ENCODE data around the gene PCK1.

PCK1 gene

GRCh38 chr20:57589728-57590484, 29.0 kb downstream of the PCK1 start:
- no peak for DNase-seq

DNA sequence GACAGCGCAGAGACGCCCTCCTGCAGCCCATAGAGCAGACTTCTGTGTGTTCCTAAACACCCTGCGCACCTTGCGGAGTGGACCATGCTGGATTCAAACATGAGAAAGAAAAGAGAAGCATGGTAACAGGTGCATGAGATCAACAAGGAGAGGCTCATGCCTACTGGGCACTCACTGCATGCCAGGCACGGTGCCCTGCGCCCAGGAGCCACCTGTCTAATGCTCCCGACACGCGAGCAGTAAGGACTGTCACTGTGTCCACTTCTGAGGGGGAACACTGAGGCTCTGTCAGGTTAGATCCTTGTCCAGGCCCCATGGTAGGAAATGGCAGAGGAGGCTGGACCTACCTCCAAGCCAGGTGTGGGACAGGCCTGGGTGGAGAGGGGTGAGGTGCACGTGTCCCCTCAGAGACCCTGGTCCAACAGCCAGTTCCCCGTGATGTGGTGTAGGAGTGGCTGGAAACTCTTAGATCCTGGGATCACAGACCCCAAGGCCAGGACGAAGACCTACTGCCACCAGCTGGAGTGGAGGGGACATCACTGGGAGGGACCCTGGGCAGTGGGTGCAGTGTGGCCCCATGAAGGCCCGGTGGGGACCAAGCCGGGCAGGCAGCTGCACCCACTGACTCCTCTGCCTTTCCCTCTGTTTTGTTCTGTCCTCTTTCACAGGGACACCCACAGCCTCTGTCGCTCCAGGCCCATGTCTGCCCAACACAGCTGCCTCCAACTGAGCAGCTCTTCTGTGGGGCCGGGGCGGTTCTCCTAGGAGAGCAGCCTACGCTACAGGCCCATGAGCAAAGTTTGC, 29.8 kb downstream of the PCK1 start:
- DNase-seq: no peak

- DNase-seq: no peak
Observed at GRCh38 chr20:57591289-57592229, 30.6 kb downstream of the PCK1 start.

GRCh38 chr20:57592263-57593092, 31.6 kb downstream of the PCK1 start:
- DNase-seq: no peak

GRCh38 chr20:57593134-57593886, 32.4 kb downstream of the PCK1 start:
- no peak for DNase-seq

DNA sequence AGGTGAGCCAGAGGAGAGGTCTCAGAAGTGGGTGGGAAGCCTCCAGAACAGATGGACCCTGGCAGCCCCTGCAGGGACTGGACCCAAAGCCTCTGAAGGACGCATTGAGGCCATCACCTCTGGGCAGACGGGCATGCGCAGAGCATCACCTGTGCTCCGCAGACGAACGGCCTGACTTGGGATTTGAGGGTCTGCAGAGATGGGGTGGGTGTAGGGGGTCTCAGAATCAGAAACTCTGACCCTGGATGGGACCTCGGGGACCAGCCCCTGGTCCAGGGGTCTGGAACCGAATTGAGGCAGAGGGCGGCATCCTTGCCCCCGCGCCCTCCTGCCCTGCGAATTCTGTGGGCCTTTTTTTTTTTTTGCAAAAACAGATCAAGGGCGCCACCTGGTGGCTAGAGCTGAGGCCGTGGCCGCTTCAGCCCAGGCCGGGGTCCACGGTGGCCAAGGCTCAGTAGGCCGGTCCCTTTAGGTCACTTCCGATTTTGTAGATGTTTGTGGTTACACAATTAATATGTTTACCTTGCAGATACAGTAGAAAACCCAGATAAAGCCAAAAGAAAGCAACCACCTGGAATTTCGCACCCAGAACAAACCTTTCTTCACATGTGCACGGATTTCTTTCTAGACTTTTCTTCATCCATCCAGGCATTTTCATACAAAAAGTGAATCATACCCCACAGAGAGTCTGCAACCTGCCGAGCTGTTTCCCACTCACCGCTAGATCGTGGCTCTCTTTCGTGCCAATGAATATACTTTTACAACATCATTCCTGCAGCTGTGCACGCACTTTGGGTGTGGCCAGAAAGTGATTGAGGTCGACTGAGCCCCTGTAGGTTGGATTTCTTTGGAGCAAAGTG, 33.4 kb downstream of the PCK1 start:
- peak; percentile 12 to 43 (median 31) for DNase-seq

- no peak for DNase-seq
Observed at GRCh38 chr20:57595041-57596030, 34.4 kb downstream of the PCK1 start.

DNA sequence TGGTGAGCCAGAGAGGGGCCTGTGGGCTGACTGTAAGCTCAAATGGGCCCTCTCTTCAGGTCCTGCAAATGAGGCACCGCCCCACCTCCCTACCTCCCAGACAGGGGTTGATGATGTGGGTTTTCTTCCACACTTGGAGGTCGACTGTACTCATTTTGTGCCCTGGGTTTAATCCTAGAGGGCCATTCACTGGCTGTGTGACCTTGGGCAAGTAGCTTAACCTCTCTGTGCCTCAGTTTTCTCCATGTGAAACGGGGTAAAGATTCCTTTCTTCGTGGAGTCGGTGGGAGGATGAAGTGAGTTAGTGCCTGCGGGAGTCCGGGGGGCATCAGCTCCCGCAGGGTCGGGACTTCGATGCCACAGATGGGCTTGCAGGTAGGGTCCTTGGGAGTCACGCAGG, 35.4 kb downstream of the PCK1 start:
- DNase-seq: no peak

- peak; percentile 52 to 64 (median 60) for DNase-seq
Observed at GRCh38 chr20:57596998-57597939, 36.4 kb downstream of the PCK1 start.

- no peak for DNase-seq
Observed at GRCh38 chr20:57598060-57598459, 37.1 kb downstream of the PCK1 start.

DNA sequence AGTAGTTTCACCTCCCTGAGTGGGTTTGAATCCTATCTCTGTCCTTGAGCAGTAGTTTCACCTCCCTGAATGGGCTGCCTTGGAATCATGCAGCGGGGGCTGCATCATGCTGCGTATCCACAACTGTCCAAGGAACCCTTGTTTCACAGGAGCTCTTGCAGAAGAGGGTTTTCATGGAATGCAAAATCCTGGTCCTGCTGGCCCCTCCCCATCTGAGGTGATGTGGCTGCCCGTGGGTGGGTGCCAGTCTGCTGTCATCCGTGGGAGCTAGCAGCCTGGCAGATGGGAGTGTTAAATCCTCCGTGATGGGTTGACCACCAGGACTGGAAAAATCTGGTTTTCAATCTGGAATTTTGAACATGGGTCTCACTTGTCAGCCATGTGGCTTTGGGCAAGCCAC, 37.6 kb downstream of the PCK1 start:
- no peak for DNase-seq

DNA sequence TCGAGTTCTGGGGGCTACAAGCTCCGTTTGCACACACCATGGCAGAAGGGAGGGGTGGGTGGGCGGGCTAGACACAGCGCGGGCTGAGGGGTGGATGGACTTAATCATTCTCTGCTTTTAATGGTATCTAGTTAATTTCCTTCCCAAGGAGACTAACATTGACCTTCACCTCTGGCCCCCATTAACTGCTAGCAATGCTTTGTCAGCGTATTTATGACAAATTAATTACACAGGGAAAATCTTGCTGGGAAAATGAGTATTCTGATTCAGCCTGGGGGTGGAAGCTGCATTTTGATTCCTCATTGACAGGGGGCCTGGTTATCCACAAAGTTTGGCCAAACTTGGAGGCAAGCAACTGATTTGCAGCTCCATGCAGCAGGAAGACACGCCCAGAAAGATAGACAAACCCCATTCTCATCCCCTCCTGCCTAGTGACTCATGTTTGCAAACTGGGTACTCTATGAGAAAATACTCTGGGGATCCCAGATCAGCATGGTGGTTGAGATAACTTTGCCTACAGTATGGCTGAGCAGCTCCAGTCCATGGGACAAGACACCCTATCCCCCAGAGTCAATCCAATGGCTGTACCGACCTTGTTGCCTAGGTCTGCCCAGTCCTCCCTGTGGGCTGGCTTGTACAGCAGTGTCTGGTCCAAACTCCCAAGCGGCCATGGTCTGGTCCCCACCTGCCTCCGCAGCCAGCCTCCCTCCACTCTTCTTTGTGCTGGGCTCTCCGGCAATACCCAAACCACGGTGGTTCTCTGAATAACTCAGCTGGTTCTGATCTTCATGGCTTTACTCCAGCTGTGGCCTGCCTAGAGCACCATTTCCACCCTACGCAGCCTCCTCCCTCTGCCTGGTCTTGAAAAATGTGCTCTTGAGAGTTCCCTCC, 39.7 kb downstream of the PCK1 start:
- DNase-seq: no peak

DNA sequence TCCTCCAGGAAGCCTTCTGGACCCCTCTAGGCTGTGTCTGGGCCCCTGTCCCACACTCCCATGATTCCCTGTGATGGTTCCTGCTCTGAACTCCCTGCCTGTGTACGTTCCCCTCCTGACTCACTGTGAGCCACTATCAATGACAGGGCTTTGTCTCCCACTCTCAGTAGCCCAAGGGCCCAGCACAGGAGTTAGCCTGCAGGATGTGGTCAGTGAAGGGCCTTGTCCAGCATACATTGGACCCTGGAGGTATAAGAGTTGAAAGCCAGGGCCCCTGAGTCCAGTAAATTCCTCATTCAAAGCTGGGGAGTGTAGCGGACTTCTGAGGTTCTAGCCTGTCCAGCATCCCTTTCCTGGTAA, 40.3 kb downstream of the PCK1 start:
- DNase-seq: no peak

GRCh38 chr20:57601737-57602136, 40.8 kb downstream of the PCK1 start:
- DNase-seq: no peak

GRCh38 chr20:57603120-57603519, 42.2 kb downstream of the PCK1 start:
- no peak for DNase-seq

DNA sequence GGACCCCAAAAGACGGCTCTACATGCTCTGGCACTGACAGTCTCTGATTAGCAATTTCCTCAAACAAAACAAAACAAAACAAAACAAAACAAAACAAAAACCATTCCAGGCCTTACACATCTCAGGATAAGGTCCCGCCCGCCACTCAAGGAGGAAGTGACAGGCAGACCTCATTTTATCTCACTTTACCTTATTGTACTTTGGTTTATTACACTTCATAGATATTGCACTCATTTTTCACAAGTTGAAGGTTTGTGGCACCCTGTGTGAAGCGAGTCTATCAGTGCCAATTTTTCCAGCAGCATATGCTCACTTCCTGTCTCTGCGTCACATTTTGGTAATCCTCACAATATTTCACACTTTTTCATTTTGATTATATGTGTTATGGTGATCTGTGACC, 44.1 kb downstream of the PCK1 start:
- peak in 1 of 5 experiments; percentile 78 for DNase-seq

GRCh38 chr20:57605878-57606277, 45.0 kb downstream of the PCK1 start:
- DNase-seq: no peak

All from T-helper 2 cell (primary cell).